Smooth muscle cell (in vitro differentiated cells): ENCODE results near the gene CYP21A2. TPM values are rescaled to one million over a fixed set of nuclear protein-coding genes. Genes with fewer than 3 reads are reported as not detected.
"Not testable (repeated sequence)": the region's sequence is repeated elsewhere in the genome, so short reads cannot be mapped to it uniquely, and the experiment has no call there.

Experiments
- DNase-seq: peaks from one replicate; lab custom pipeline; 2025; ENCODE audit not compliant: unreplicated experiment; lab: John Stamatoyannopoulos, UW
- H2AFZ ChIP-seq: fragments of 200-600 bp; sonication (generic); 2 replicates; pipeline ENCODE4 v1.6.0; 2016; ENCODE audit warnings: antibody characterized with exemption, low read depth, mild to moderate bottlenecking
- H3F3A ChIP-seq: fragments of 200-600 bp; sonication (generic); 2 replicates; pipeline ENCODE4 v1.6.0; 2017; ENCODE audit warnings: antibody characterized with exemption, low read depth
- H3K27ac ChIP-seq: fragments of 200-600 bp; sonication (generic); 2 replicates; pipeline ENCODE4 v1.5.1; 2016; ENCODE audit warnings: low read depth, mild to moderate bottlenecking
- H3K27me3 ChIP-seq: fragments of 200-600 bp; sonication (generic); 2 replicates; pipeline ENCODE4 v1.6.1; 2016; ENCODE audit warnings: low read depth, mild to moderate bottlenecking
- H3K36me3 ChIP-seq: fragments of 200-600 bp; sonication (generic); 2 replicates; pipeline ENCODE4 v1.5.1; 2016; ENCODE audit warnings: low read depth
- H3K4me1 ChIP-seq: fragments of 200-600 bp; sonication (generic); 2 replicates; pipeline ENCODE4 v1.5.1; 2016; ENCODE audit warnings: low read depth
- H3K4me2 ChIP-seq: fragments of 200-600 bp; sonication (generic); 2 replicates; pipeline ENCODE4 v1.6.0; 2016; ENCODE audit warnings: mild to moderate bottlenecking
- H3K4me3 ChIP-seq: fragments of 200-600 bp; sonication (generic); 2 replicates; pipeline ENCODE4 v1.5.1; 2016; ENCODE audit warnings: mild to moderate bottlenecking
- H3K79me2 ChIP-seq: fragments of 200-600 bp; sonication (generic); 2 replicates; pipeline ENCODE4 v1.6.0; 2016; ENCODE audit warnings: low read depth, mild to moderate bottlenecking
- H3K9ac ChIP-seq: fragments of 200-600 bp; sonication (generic); 2 replicates; pipeline ENCODE4 v1.6.0; 2016; ENCODE audit warnings: low read depth
- H3K9me3 ChIP-seq: fragments of 200-600 bp; sonication (generic); replicated peaks from 2 replicates; pipeline ENCODE4 v1.5.1; 2016; ENCODE audit warnings: low read depth
- H4K20me1 ChIP-seq: fragments of 200-600 bp; sonication (generic); 2 replicates; pipeline ENCODE4 v1.6.0; 2016; ENCODE audit warnings: low read depth
- WGBS: methylation state at CpG from one replicate; pipeline ENCODE4 v1.1.7; 2016; ENCODE audit warnings: low lambda C conversion rate; 5-methylcytosine and 5-hydroxymethylcytosine counted together
- polyA plus RNA-seq: library from polyadenylated mRNA; unstranded; fragments of >200 nt; fragmentation: Nextera tagmentation; extraction: Ambion mirVana; gene quantifications from 2 replicates; pipeline ENCODE4 v1.2.1, GENCODE V29; 2016
- total RNA-seq: library from RNA; depleted of rRNA; stranded (reverse); fragments of >200 nt; gene quantifications from 2 replicates; pipeline ENCODE4 v1.2.3, GENCODE V29; 2014
- TF ChIP-seq, protein P1 (sequence below): fragments of 200-600 bp; sonication (generic); IDR thresholded peaks from 2 replicates; pipeline ENCODE4 v1.5.1; 2017; ENCODE audit warnings: borderline replicate concordance, mild to moderate bottlenecking, antibody characterized with exemption; ENCODE audit not compliant: insufficient read depth, poor library complexity, severe bottlenecking

CYP21A2 gene
- total and polyA plus RNA-seq, 2 experiments from 2014 or later: not detected

DNA sequence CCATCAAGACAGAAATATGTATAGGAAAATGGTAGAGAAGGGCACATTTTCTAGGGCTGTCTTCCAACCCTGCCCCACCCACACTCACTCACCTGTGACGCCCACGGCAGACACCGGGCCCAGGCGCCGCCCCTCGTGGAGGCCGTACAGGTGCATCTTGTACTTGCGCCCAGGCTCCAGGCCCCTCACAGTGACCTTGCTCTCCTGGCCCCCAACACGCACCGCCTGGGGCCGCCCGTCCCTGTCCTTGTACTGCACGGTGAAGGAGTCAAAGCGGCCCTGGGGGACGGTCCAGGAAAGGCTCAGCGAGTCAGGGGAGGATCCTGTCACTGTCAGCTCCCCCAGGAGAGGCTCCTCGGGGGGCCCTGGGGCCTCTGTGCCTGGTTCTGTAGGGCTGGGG lies 19.8 kb downstream of the CYP21A2 start:
- no peaks in the 10 kb centered on the region for H3K4me1 ChIP-seq
- H3K4me2 ChIP-seq: no peak overlapping the region
- H3K79me2 ChIP-seq: no peaks in the 10 kb centered on the region
- H3K4me3 ChIP-seq: no peak overlapping the region
- H4K20me1 ChIP-seq: no peaks in the 10 kb centered on the region
- H3K27ac ChIP-seq: no peak overlapping the region
- TF ChIP-seq, protein P1, sequence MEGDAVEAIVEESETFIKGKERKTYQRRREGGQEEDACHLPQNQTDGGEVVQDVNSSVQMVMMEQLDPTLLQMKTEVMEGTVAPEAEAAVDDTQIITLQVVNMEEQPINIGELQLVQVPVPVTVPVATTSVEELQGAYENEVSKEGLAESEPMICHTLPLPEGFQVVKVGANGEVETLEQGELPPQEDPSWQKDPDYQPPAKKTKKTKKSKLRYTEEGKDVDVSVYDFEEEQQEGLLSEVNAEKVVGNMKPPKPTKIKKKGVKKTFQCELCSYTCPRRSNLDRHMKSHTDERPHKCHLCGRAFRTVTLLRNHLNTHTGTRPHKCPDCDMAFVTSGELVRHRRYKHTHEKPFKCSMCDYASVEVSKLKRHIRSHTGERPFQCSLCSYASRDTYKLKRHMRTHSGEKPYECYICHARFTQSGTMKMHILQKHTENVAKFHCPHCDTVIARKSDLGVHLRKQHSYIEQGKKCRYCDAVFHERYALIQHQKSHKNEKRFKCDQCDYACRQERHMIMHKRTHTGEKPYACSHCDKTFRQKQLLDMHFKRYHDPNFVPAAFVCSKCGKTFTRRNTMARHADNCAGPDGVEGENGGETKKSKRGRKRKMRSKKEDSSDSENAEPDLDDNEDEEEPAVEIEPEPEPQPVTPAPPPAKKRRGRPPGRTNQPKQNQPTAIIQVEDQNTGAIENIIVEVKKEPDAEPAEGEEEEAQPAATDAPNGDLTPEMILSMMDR: no peak
- no peak overlapping the region for H2AFZ ChIP-seq
- H3F3A ChIP-seq: no peaks in the 10 kb centered on the region
- no peak overlapping the region for H3K9ac ChIP-seq
- H3K36me3 ChIP-seq: no peaks in the 10 kb centered on the region
- no peak for DNase-seq
- H3K27me3 ChIP-seq: no peaks in the 10 kb centered on the region
- WGBS: 91% methylated on average over 17 of the region's 17 CpGs
- no peaks in the 10 kb centered on the region for H3K9me3 ChIP-seq

DNA sequence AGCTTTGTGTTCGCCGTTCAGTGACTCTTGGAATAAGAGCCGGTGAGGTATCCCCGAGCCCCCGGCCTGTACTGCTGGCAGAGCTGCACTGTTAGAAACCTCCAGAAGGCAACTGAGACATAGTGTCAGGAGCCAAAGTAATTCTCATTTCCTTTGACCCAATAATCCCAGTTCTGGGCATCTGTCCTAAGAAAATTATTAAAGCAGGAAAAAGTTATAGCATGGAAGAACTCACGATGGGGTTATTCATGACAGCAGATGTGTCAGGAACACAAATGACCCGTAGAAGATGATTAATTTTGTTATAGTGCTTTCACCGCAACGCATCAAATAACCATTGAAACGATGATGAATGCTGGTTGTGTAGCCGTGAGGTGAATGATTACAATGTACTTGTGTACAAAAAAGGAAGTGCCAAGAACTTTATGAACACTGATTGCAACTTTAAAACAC lies 20.3 kb downstream of the CYP21A2 start:
- no peaks in the 10 kb centered on the region for H3K9me3 ChIP-seq
- H3K4me2 ChIP-seq: no peak overlapping the region
- WGBS: 93% methylated on average over 11 of the region's 11 CpGs
- no peak overlapping the region for H3K9ac ChIP-seq
- H3K36me3 ChIP-seq: no peaks in the 10 kb centered on the region
- H3K27ac ChIP-seq: no peak overlapping the region
- no peak overlapping the region for H3K4me3 ChIP-seq
- H3K79me2 ChIP-seq: no peaks in the 10 kb centered on the region
- no peaks in the 10 kb centered on the region for H3K27me3 ChIP-seq
- no peaks in the 10 kb centered on the region for H4K20me1 ChIP-seq
- no peak overlapping the region for H2AFZ ChIP-seq
- TF ChIP-seq, protein P1: no peak
- no peak for DNase-seq
- H3K4me1 ChIP-seq: no peaks in the 10 kb centered on the region
- H3F3A ChIP-seq: no peaks in the 10 kb centered on the region

DNA sequence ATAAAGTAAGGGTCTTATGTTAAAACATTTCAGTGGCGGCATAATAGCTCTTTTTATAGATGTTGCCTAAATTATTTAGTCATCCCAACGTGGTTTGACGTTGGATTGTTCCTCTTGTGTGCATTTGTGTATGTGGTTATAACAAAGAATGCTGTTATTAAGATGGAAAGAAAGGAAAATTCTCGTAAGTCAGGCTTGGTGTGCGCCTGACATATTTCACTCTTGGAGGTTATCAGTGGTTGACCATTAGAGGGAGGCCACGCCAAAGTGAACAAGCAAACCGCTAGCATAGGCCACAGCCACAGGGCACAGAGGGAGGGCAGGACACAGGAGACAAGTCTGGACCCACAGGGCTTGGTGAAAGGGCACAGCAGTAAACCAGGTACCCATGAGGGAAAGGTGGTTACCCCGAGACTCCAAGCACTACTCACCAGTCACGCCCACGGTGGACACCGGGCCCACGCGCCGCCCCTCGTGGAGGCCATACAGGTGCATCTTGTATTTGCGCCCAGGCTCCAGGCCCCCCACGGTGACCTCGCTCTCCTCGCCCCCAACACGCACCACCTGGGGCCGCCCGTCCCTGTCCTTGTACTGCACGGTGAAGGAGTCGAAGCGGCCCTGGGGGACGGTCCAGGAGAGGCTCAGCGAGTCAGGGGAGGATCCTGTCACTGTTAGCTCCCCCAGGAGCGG lies 22.9 kb downstream of the CYP21A2 start:
- Histone ChIP-seq H3K4me3 (no peak overlapping the region), H3K4me2 (no peak overlapping the region), H3K4me1 (no peaks in the 10 kb centered on the region), H3K27me3 (no peaks in the 10 kb centered on the region), H3K27ac (no peak overlapping the region), H3K9ac (no peak overlapping the region), H3K9me3 (no peaks in the 10 kb centered on the region), H4K20me1 (no peaks in the 10 kb centered on the region), H2AFZ (no peak overlapping the region), H3F3A (no peaks in the 10 kb centered on the region), H3K79me2 (no peaks in the 10 kb centered on the region), H3K36me3 (no peaks in the 10 kb centered on the region)
- DNase-seq: no peak
- WGBS: 94% methylated on average over 27 of the region's 28 CpGs
- TF ChIP-seq, protein P1: no peak

DNA sequence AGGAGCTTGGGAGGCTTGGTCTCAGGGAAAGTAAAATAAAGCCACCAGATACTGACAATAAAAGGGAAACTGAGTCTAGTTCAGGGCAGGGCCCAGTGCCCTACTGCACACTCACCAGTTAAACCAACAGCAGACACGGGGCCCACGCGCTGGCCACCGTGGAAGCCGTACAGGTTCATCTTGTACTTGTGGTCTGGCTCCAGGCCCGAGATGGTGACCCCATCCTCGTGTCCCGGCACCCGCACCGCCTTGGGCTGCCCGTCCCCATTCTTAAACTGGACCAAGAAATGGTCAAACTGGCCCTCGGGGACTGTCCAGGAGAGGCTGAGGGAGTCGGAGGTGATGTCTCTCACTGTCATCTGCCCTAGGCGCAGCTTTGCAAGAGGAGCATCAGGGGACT lies 26.5 kb downstream of the CYP21A2 start:
- no peak overlapping the region for H3K27ac ChIP-seq
- 90% methylated on average over 14 of the region's 14 CpGs for WGBS

DNA sequence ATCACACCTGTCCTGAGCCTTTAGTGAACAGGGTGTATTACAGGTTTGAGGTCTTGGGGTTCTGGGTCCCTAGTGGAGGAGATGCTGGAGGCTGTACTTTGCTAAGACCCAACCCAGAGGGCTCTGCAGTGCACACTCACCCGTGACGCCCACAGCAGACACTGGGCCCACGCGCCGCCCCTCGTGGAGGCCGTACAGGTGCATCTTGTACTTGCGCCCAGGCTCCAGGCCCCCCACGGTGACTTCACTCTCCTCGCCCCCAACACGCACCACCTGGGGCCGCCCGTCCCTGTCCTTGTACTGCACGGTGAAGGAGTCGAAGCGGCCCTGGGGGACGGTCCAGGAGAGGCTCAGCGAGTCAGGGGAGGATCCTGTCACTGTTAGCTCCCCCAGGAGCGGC lies 29.3 kb downstream of the CYP21A2 start:
- H3K9ac ChIP-seq, H4K20me1 ChIP-seq, H3K4me3 ChIP-seq, H3K27ac ChIP-seq, H3K36me3 ChIP-seq, H3K4me1 ChIP-seq, DNase-seq, H2AFZ ChIP-seq, H3K4me2 ChIP-seq, H3K27me3 ChIP-seq, H3K79me2 ChIP-seq, H3K9me3 ChIP-seq, H3F3A ChIP-seq: not testable (repeated sequence)
- 95% methylated on average over 16 of the region's 19 CpGs for WGBS

More for the DNA sequence above, 26.5 kb downstream of the CYP21A2 start:
- TF ChIP-seq, protein P1: no peak
- Histone ChIP-seq H3K79me2 (no peaks in the 10 kb centered on the region), H3F3A (no peaks in the 10 kb centered on the region), H2AFZ (no peak overlapping the region), H3K9me3 (no peaks in the 10 kb centered on the region), H4K20me1 (no peaks in the 10 kb centered on the region), H3K4me2 (no peak overlapping the region), H3K4me3 (no peak overlapping the region), H3K4me1 (no peaks in the 10 kb centered on the region), H3K27me3 (no peaks in the 10 kb centered on the region), H3K36me3 (no peaks in the 10 kb centered on the region), H3K9ac (no peak overlapping the region)
- no peak for DNase-seq

DNA sequence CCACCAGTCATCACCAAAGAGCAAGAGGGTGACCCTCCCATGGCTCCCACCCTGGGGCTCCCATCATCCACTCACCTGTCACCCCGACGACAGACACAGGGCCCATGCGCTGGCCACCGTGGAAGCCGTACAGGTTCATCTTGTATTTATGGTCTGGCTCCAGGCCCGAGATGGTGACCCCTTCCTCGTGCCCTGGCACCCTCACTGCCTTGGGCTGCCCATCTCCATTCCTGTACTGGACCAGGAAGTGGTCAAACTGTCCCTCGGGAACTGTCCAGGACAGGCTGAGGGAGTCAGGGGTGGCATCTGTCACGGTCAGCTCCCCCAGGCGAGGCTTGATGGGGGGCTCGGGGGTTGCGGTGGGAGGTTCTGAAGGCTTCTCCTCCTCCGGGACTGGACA lies 30.1 kb downstream of the CYP21A2 start:
- H3K4me1 ChIP-seq, H3K9me3 ChIP-seq, H3K79me2 ChIP-seq, DNase-seq, H3K4me2 ChIP-seq, H4K20me1 ChIP-seq, H3K27ac ChIP-seq, H3K4me3 ChIP-seq, H3K36me3 ChIP-seq, H3F3A ChIP-seq, H3K9ac ChIP-seq, H3K27me3 ChIP-seq, H2AFZ ChIP-seq: not testable (repeated sequence)
- WGBS: 93% methylated on average over 13 of the region's 13 CpGs
